Loucy (cell line): ENCODE results near the gene USO1.

Experiments used
- H2AFZ ChIP-seq: fragments of 200-600 bp; sonication (generic); 2 replicates; pipeline ENCODE4 v1.6.0; 2016; ENCODE audit warnings: antibody characterized with exemption, mild to moderate bottlenecking, low read length, moderate library complexity
- H3F3A ChIP-seq: fragments of 200-600 bp; 2 replicates; pipeline ENCODE4 v1.6.0; 2016; ENCODE audit warnings: antibody characterized with exemption, low read depth, mild to moderate bottlenecking
- H3K27me3 ChIP-seq: fragments of 200-600 bp; sonication (generic); 2 replicates; pipeline ENCODE4 v1.6.1; 2014; ENCODE audit warnings: low read length, mild to moderate bottlenecking; ENCODE audit not compliant: insufficient read depth, poor library complexity, severe bottlenecking
- H3K36me3 ChIP-seq: fragments of 200-600 bp; sonication (generic); 2 replicates; pipeline ENCODE4 v1.6.1; 2016; ENCODE audit warnings: low read length; ENCODE audit not compliant: insufficient read depth
- H3K4me1 ChIP-seq: fragments of 200-600 bp; sonication (generic); 2 replicates; pipeline ENCODE4 v1.5.1; 2014; ENCODE audit warnings: low read length, mild to moderate bottlenecking; ENCODE audit not compliant: insufficient read depth, poor library complexity, severe bottlenecking
- H3K4me2 ChIP-seq: fragments of 200-600 bp; sonication (generic); 2 replicates; pipeline ENCODE4 v1.6.0; 2014; ENCODE audit warnings: antibody characterized with exemption, low read length, low read depth, mild to moderate bottlenecking; ENCODE audit not compliant: poor library complexity, severe bottlenecking
- H3K4me3 ChIP-seq: fragments of 200-600 bp; sonication (generic); 2 replicates; pipeline ENCODE4 v1.5.1; 2014; ENCODE audit warnings: low read length, mild to moderate bottlenecking, mixed read lengths; ENCODE audit not compliant: poor library complexity, severe bottlenecking
- H3K79me2 ChIP-seq: fragments of 200-600 bp; sonication (generic); 2 replicates; pipeline ENCODE4 v1.6.1; 2014; ENCODE audit warnings: low read length; ENCODE audit not compliant: insufficient read depth
- H3K9ac ChIP-seq: fragments of 200-600 bp; sonication (generic); 2 replicates; pipeline ENCODE4 v1.6.0; 2014; ENCODE audit warnings: mild to moderate bottlenecking, low read depth, low read length, moderate library complexity; ENCODE audit not compliant: poor library complexity, severe bottlenecking
- H3K9me2 ChIP-seq: fragments of 200-600 bp; sonication (generic); replicated peaks from 2 replicates; pipeline ENCODE4 v1.6.1; 2016; ENCODE audit warnings: low read depth, low read length, mixed read lengths
- H3K9me3 ChIP-seq: fragments of 200-600 bp; sonication (generic); 2 replicates; pipeline ENCODE4 v1.6.1; 2014; ENCODE audit warnings: mild to moderate bottlenecking, antibody characterized with exemption, low read length, low read depth; ENCODE audit not compliant: insufficient read depth
- H4K20me1 ChIP-seq: fragments of 200-600 bp; sonication (generic); 2 replicates; pipeline ENCODE4 v1.6.0; 2014; ENCODE audit warnings: antibody characterized with exemption, low read length, mild to moderate bottlenecking; ENCODE audit not compliant: insufficient read depth, poor library complexity, severe bottlenecking
- CTCF ChIP-seq: fragments of 200-600 bp; sonication (generic); conservative IDR thresholded peaks from 2 replicates; pipeline ENCODE4 v1.5.1; 2014; ENCODE audit warnings: mild to moderate bottlenecking, antibody characterized with exemption, low read length
- EZH2phosphoT487 ChIP-seq: fragments of 200-600 bp; IDR thresholded peaks from 2 replicates; pipeline ENCODE4 v1.6.1; 2018; ENCODE audit warnings: antibody characterized with exemption, mild to moderate bottlenecking, moderate library complexity, borderline replicate concordance

Gene USO1

GRCh38 chr4:75705198-75705977 is 19.0 kb upstream of the USO1 start:
- Histone ChIP-seq H3K4me1 (peaks cover 3% of the 10 kb centered on the region), H3K9ac (no peak overlapping the region), H2AFZ (no peak overlapping the region), H3K79me2 (no peaks in the 10 kb centered on the region), H3K9me3 (no peaks in the 10 kb centered on the region), H3K27me3 (no peaks in the 10 kb centered on the region), H3K9me2 (no peaks in the 10 kb centered on the region), H3K4me3 (no peak overlapping the region), H3F3A (no peaks in the 10 kb centered on the region), H3K36me3 (no peaks in the 10 kb centered on the region), H3K4me2 (no peak overlapping the region), H4K20me1 (no peaks in the 10 kb centered on the region)
- no peak for TF ChIP-seq CTCF
- TF ChIP-seq EZH2phosphoT487 = no peak

GRCh38 chr4:75708218-75708691 is 16.1 kb upstream of the USO1 start:
- no peak overlapping the region for H3K4me2 ChIP-seq
- no peak overlapping the region for H3K9ac ChIP-seq
- H3K27me3 ChIP-seq = no peaks in the 10 kb centered on the region
- H3K9me2 ChIP-seq = no peaks in the 10 kb centered on the region
- no peaks in the 10 kb centered on the region for H3K79me2 ChIP-seq
- TF ChIP-seq CTCF = peak; percentile 68
- no peak for TF ChIP-seq EZH2phosphoT487
- H3K4me1 ChIP-seq = peaks cover 3% of the 10 kb centered on the region
- no peaks in the 10 kb centered on the region for H3K9me3 ChIP-seq
- no peaks in the 10 kb centered on the region for H3K36me3 ChIP-seq
- no peak overlapping the region for H2AFZ ChIP-seq
- H3F3A ChIP-seq = no peaks in the 10 kb centered on the region
- H3K4me3 ChIP-seq = no peak overlapping the region
- no peaks in the 10 kb centered on the region for H4K20me1 ChIP-seq

GRCh38 chr4:75710246-75710645 is 14.1 kb upstream of the USO1 start:
- Histone ChIP-seq H3K4me1 (peaks cover 9% of the 10 kb centered on the region), H3F3A (no peaks in the 10 kb centered on the region), H3K27me3 (no peaks in the 10 kb centered on the region), H3K9me2 (no peaks in the 10 kb centered on the region), H3K9ac (no peak overlapping the region), H3K79me2 (no peaks in the 10 kb centered on the region), H3K4me3 (no peak overlapping the region), H3K4me2 (no peak overlapping the region), H3K9me3 (no peaks in the 10 kb centered on the region), H4K20me1 (no peaks in the 10 kb centered on the region), H2AFZ (no peak overlapping the region), H3K36me3 (no peaks in the 10 kb centered on the region)
- TF ChIP-seq CTCF = no peak
- no peak for TF ChIP-seq EZH2phosphoT487
